Mammary epithelial cell (primary cell): ENCODE results near the gene SRSF12.

ENCODE experiments used
- CTCF ChIP-seq, 2 donors: IDR thresholded peaks in 1 of 2; conservative IDR thresholded peaks in 1 of 2; 2 replicates each; pipeline ENCODE4 v1.5.1; 2011 to 2012; ENCODE audit warnings: inconsistent platforms in 2 of 2, low read length in 2 of 2, mild to moderate bottlenecking in 2 of 2, control low read depth in 1 of 2, low read depth in 1 of 2; ENCODE audit not compliant: insufficient read depth in 1 of 2; ENCODE audit errors: extremely low read depth in 1 of 2
- EZH2 ChIP-seq: IDR thresholded peaks from 2 replicates; pipeline ENCODE4 v1.6.1; 2012; ENCODE audit warnings: low read length, inconsistent platforms, borderline replicate concordance

GRCh38 chr6:89087881-89088280 lies 30.0 kb downstream of the SRSF12 start:
- no peak for TF ChIP-seq CTCF (conservative IDR thresholded peaks at IDR 0.05 in 1 of 2, IDR thresholded peaks at IDR 0.05 in 1 of 2; ENCODE audit: extremely low read depth in 1 of 2, insufficient read depth in 1 of 2, low read depth in 1 of 2, low read length in 2 of 2)
- TF ChIP-seq EZH2 = no peak
